GM12878 (cell line): Measurements from ENCODE around the gene APC2. TPM values are rescaled to one million over a fixed set of nuclear protein-coding genes. Genes with fewer than 3 reads are reported as not detected.

ENCODE experiments used
- BMI1 ChIP-seq: fragments of 450-650 bp; IDR thresholded peaks from 2 replicates; pipeline ENCODE4 v1.6.1; 2016; ENCODE audit warnings: mild to moderate bottlenecking, moderate library complexity, borderline replicate concordance
- CHD4 ChIP-seq: fragments of 200-600 bp; sonication (generic); IDR thresholded peaks from 2 replicates; pipeline ENCODE4 v1.6.1; 2016; ENCODE audit warnings: mild to moderate bottlenecking
- EGR1 ChIP-seq, 2 experiments: IDR thresholded peaks; 1 replicate in 1 of 2; 2 replicates in 1 of 2; pipeline ENCODE4 v1.6.1; 2011 to 2012; ENCODE audit warnings: low read depth in 2 of 2, low read length in 2 of 2, borderline replicate concordance in 1 of 2, mild to moderate bottlenecking in 1 of 2, moderate library complexity in 1 of 2
- EP300 ChIP-seq, 2 experiments: fragments of 150-350 bp in 1 of 2; IDR thresholded peaks; 2 replicates each; pipeline ENCODE4 v1.6.1; 2011 to 2012; ENCODE audit warnings: low read depth in 2 of 2, low read length in 2 of 2, borderline replicate concordance in 1 of 2, improper control_type of control experiment in 1 of 2, inconsistent platforms in 1 of 2; ENCODE audit not compliant: control insufficient read depth in 1 of 2
- HDAC2 ChIP-seq: fragments of 200-600 bp; sonication (generic); IDR thresholded peaks from 2 replicates; pipeline ENCODE4 v1.6.1; 2017
- HDGF ChIP-seq: fragments of 450-650 bp; IDR thresholded peaks from 2 replicates; pipeline ENCODE4 v1.6.1; 2016; ENCODE audit warnings: antibody characterized with exemption
- HSF1 ChIP-seq: fragments of 150-350 bp; IDR thresholded peaks from 2 replicates; pipeline ENCODE4 v1.6.1; 2014; ENCODE audit warnings: mild to moderate bottlenecking, low read depth, low read length
- IKZF2 ChIP-seq, 2 experiments: fragments of 450-650 bp; IDR thresholded peaks; 2 replicates each; pipeline ENCODE4 v1.6.1; 2017; ENCODE audit warnings: mild to moderate bottlenecking in 2 of 2, moderate library complexity in 2 of 2
- JUNB ChIP-seq: IDR thresholded peaks from 2 replicates; pipeline ENCODE4 v1.6.1; 2016; ENCODE audit warnings: antibody characterized with exemption, mild to moderate bottlenecking
- MYB ChIP-seq: fragments of 150-350 bp; IDR thresholded peaks from 2 replicates; pipeline ENCODE4 v1.6.1; 2014; ENCODE audit warnings: mild to moderate bottlenecking, low read depth, low read length, borderline replicate concordance
- PAX8 ChIP-seq: fragments of 450-650 bp; IDR thresholded peaks from 2 replicates; pipeline ENCODE4 v1.6.1; 2017; ENCODE audit warnings: mild to moderate bottlenecking, moderate library complexity
- POLR2A ChIP-seq: IDR thresholded peaks from 2 replicates; pipeline ENCODE4 v1.6.1; 2011; ENCODE audit warnings: low read depth, mild to moderate bottlenecking, low read length
- RELA ChIP-seq: fragments of 450-650 bp; IDR thresholded peaks from 2 replicates; pipeline ENCODE4 v1.8.0; 2014; ENCODE audit warnings: borderline replicate concordance; ENCODE audit not compliant: partially characterized antibody
- SMARCA5 ChIP-seq: fragments of 450-650 bp; IDR thresholded peaks from 2 replicates; pipeline ENCODE4 v1.6.1; 2017; ENCODE audit warnings: mild to moderate bottlenecking
- SREBF2 ChIP-seq: IDR thresholded peaks from 2 replicates; pipeline ENCODE4 v1.6.1; 2012; ENCODE audit warnings: mild to moderate bottlenecking, low read length
- TBL1XR1 ChIP-seq: IDR thresholded peaks from 2 replicates; pipeline ENCODE4 v1.6.1; 2012; ENCODE audit warnings: low read depth, low read length, improper control_type of control experiment
- WRNIP1 ChIP-seq: IDR thresholded peaks from 2 replicates; pipeline ENCODE4 v1.6.1; 2011; ENCODE audit warnings: low read depth, low read length, improper control_type of control experiment, borderline replicate concordance
- ZBED1 ChIP-seq: IDR thresholded peaks from 2 replicates; pipeline ENCODE4 v1.6.1; 2016; ENCODE audit warnings: borderline replicate concordance
- ZBTB33 ChIP-seq: fragments of 450-650 bp; IDR thresholded peaks from 2 replicates; pipeline ENCODE4 v1.6.1; 2017; ENCODE audit warnings: mild to moderate bottlenecking
- ZBTB40 ChIP-seq: fragments of 450-650 bp; IDR thresholded peaks from 2 replicates; pipeline ENCODE4 v1.6.1; 2016; ENCODE audit warnings: mild to moderate bottlenecking, moderate library complexity, borderline replicate concordance
- ZNF207 ChIP-seq: fragments of 450-650 bp; IDR thresholded peaks from 2 replicates; pipeline ENCODE4 v1.6.1; 2014; ENCODE audit warnings: antibody characterized with exemption, mild to moderate bottlenecking, borderline replicate concordance
- polyA plus RNA-seq, 11 experiments: library from polyadenylated mRNA; depleted of rRNA in 4 of 11; unstranded in 6 of 11; stranded (reverse) in 5 of 11; fragments of >200 nt; fragmentation: Nextera tagmentation in 4 of 11; fragmentation: Illumina TruSeq in 1 of 11; extraction: Ambion mirVana in 4 of 11; extraction: Trizol in 1 of 11; gene quantifications; 1 replicate in 1 of 11; 2 replicates in 10 of 11; pipeline versions ENCODE4 v1.2.1 to v1.2.3, GENCODE V29; 2011 to 2016; ENCODE audit warnings: inconsistent platforms in 2 of 11, missing spikeins in 2 of 11, low read depth in 1 of 11
- total RNA-seq, 4 experiments: library from RNA; depleted of rRNA in 3 of 4; stranded (reverse); fragments of >200 nt in 3 of 4; fragmentation: Illumina TruSeq in 1 of 4; extraction: Trizol in 1 of 4; gene quantifications; 2 replicates each; pipeline versions ENCODE4 v1.2.1 to v1.2.3, GENCODE V29; 2013 to 2021

Gene APC2
- total and polyA plus RNA-seq, 10 of the 15 experiments (the other 5 are each of a cell fraction or from before 2014, with no cell fraction given): under 0.01 to 0.73 (median 0.04) TPM; not detected in 5

- TF ChIP-seq SREBF2: no peak
- no peak for TF ChIP-seq TBL1XR1
- TF ChIP-seq HDAC2: no peak
- TF ChIP-seq PAX8: no peak
- TF ChIP-seq EGR1 (IDR thresholded peaks at IDR 0.05; ENCODE audit: borderline replicate concordance in 1 of 2, low read depth in 2 of 2, low read length in 2 of 2): no peak
- no peak for TF ChIP-seq EP300 (IDR thresholded peaks at IDR 0.05; ENCODE audit: borderline replicate concordance in 1 of 2, control insufficient read depth in 1 of 2, low read depth in 2 of 2, low read length in 2 of 2)
- no peak for TF ChIP-seq ZBTB40
- TF ChIP-seq ZBED1: no peak
- no peak for TF ChIP-seq MYB
- no peak for TF ChIP-seq WRNIP1
- no peak for TF ChIP-seq BMI1
- no peak for TF ChIP-seq HSF1
- no peak for TF ChIP-seq IKZF2 (IDR thresholded peaks at IDR 0.05)
- 0 out of 2 replicates have a peak, but pooled peaks have one; percentile 20 for TF ChIP-seq ZNF207
- no peak for TF ChIP-seq HDGF
- TF ChIP-seq POLR2A: peak; percentile 62
- TF ChIP-seq SMARCA5: peak; percentile 77
- no peak for TF ChIP-seq JUNB
- no peak for TF ChIP-seq ZBTB33
- no peak for TF ChIP-seq CHD4
- no peak for TF ChIP-seq RELA
Measured at GRCh38 chr19:1401138-1401888, 48.6 kb upstream of the APC2 start, which contains the start of gene GAMT (continued).
